CD4-positive, alpha-beta T cell treated with Interleukin-4 for 4 hours (primary cell): ENCODE measurements around the gene ECPAS.
"Not testable (repeated sequence)": the region's sequence is repeated elsewhere in the genome, so short reads cannot be mapped to it uniquely, and the experiment has no call there.

ENCODE experiments used
- DNase-seq: peaks from one replicate; pipeline ENCODE4 v3.0.0-alpha.2; 2020

ECPAS gene, protein sequence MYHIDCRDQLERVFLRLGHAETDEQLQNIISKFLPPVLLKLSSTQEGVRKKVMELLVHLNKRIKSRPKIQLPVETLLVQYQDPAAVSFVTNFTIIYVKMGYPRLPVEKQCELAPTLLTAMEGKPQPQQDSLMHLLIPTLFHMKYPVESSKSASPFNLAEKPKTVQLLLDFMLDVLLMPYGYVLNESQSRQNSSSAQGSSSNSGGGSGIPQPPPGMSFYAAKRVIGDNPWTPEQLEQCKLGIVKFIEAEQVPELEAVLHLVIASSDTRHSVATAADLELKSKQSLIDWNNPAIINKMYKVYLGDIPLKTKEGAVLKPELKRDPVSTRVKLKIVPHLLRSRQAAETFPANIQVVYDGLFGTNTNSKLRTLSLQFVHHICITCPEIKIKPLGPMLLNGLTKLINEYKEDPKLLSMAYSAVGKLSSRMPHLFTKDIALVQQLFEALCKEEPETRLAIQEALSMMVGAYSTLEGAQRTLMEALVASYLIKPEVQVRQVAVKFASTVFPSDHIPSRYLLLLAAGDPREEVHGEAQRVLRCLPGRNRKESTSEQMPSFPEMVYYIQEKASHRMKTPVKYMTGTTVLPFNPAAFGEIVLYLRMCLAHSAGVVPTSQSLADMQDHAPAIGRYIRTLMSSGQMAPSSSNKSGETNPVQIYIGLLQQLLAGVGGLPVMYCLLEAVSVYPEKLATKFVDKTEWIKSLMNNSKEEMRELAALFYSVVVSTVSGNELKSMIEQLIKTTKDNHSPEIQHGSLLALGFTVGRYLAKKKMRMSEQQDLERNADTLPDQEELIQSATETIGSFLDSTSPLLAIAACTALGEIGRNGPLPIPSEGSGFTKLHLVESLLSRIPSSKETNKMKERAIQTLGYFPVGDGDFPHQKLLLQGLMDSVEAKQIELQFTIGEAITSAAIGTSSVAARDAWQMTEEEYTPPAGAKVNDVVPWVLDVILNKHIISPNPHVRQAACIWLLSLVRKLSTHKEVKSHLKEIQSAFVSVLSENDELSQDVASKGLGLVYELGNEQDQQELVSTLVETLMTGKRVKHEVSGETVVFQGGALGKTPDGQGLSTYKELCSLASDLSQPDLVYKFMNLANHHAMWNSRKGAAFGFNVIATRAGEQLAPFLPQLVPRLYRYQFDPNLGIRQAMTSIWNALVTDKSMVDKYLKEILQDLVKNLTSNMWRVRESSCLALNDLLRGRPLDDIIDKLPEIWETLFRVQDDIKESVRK (N-terminal part only)

DNA sequence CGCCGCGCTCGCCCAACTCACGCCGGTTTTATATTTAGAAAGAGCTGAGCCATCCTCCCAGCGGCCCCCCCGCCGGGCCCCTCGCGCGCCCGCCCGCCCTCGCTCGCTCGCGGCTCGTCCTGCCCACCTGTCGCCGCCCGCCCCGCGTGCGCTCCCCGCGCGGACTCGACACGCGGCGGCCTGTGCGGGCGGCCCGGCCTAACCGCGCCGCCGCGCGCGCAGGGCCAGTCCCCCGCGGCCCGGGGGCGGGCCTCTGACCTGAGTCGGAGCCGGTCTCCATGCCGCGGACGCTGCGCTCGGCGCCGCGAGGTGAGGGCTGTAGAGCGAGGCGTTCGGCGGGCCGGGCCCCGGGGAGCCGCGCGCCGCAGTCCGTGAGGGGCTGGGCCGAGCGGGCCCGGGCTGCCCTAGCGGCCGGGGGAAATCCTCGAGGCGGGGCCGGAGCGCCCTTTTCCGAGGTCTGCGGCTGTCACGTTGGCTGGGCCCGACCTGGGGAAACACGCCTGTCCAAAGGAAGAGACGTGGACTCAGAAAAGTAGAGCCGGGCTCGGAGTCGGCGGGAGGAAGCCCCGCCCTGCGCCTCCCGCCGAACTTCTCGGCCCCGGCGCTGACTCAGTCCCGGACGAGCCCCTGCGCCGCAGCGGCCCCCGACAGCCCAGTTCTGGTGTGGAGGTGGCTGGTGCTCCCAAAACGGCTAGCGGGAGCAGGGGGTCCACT is at the start of gene ECPAS:
ECPAS (minus strand) TSS at position 526 of the 714 bp plus-strand sequence. CDS start 11,465 bp downstream, outside the sequence.
- DNase-seq, result peak; percentile 54

DNA sequence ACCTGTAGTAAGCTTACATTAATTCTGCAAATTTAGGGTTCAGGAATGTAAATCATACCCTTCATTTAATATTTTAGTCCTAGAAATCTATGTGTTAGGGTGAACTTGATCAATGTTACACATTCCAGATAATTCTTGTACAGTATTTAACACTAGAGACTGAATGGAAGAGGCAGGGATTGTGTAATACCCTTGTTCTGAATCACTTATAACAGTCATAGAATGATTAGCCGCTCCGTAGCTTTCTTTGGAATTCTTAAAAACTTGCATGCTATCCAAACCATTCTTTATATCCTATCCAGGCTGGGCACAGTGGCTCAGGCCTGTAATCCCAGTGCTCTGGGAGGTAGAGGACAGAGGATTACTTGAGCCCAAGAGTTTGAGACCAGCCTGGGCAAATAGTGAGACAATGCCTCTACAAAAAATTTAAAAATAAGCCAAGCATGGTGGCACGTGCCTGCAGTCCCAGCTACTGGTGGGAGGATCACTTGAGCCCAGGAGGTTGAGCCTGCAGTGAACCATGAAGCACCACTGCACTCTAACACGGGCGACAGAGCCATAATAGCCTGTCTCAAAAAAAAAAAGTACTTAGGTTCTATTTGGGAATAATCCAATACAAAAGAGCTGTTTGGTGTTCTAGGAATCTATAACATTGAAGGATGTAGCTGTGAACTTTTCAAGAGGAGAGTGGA is 49.1 kb upstream of the ECPAS start:
- DNase-seq, result no peak

DNA sequence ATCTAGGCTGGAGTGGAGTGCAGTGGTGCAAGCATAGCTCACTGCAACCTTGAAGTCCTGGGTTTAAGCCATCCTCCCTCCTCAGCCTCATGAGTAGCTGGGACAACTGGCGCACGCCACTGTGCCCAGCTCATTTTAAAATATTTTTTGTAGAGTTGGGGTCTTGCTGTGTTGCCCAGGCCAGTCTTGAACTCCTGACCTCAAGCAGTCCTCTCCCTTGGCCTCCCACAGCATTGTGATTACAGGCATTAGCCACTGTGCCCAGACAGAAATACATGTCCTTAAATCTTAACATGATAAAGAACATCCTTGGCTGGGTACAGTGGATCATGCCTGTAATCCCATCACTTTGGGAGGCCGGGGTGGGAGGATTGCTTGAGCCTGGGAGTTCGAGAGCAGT is 47.5 kb upstream of the ECPAS start:
- no peak for DNase-seq

DNA sequence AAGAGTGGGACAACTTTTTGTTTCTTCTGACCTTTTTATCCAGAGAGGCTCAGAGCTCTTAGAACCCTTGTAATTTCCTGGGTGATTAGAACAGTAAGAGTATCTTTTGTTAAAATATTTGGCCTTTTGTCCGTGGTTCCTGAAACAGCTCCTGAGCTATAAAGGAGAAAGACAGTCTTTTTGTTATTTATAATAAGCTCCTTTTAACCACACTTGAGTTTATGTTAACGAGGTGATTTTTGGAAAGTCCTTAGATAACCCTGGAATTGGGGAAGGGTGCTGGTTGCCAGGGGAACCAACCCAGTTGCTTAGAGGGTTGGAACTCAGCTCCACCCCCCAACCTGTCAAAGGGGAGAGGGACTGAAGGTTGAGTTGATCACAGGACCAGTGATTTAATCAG is 45.6 kb upstream of the ECPAS start:
- no peak for DNase-seq

DNA sequence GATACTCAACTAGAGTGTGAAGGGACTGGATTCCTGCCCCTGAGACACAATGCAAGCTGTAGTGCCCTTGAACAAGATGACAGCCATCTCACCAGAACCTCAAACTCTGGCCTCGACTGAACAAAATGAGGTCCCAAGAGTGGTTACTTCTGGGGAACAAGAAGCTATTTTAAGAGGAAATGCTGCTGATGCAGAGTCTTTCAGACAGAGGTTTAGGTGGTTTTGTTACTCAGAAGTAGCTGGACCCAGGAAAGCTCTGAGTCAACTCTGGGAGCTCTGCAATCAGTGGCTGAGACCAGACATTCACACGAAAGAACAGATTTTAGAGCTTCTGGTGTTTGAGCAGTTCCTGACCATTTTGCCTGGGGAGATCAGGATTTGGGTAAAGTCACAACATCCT is 43.2 kb upstream of the ECPAS start:
- DNase-seq, result peak; percentile 3

DNA sequence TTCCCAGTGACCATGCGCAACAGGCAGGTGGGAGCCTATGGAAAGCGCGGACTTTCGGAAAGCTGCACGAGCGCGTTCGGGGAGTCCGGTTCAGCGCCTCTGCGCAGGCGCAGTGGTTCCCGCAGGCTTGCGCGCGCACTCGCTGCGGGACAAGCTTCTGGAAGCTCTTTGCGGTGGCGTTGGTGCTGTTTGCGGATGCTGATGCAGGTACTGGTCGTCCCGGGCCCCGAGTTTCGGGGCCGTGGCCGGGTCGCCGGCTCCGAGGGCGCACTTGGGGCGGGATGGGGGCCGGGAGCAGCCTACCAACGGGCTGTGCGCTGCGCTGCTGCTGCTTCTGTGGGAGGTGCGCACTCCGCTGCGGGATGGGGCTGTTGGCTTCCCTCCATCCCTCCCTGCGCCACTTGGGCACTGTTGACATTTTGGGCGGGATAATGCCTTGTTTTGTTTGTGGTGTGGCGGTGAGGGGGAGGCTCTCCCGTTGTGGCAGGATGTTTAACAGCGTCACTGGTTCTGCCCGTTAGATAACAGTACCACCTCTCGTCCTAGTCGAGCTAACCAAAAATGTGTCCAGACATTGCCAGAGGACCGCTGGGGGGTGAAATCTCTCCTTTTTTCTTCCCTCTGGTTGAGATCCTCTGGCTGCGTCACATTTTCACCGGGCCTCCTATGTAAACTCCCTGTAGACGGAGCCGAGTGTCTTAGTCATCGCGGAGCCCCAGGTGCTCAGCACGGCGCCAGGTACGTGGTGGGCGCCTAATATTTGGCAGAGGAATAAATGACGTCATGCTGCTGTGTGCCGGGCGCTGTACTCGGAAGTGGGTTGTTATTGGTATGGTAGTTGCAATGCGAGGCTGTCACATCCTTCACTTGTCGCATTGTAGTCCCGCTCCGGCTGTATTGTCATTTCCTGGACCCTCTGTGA is 41.1 kb upstream of the ECPAS start, which contains the start of gene ZNF483:
ZNF483 (plus strand) TSS at position 124 of the 922 bp plus-strand sequence. CDS start 2,217 bp downstream, outside the sequence.
- peak; percentile 78 for DNase-seq

DNA sequence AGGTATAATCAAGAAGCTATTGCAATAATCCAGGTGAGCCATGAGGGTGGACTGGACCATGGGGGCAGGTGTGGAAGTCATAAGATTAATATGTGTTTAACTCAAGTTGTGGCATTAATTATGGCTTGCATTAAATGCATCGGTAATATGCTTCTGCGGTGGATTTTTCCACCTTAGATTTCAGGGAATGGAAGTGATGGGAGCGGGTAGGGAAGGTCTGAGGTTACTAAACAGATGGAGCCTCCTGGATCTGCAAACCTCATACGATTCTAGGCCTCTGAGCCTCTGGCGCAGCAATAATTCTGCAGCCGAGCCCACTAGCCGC is 40.5 kb upstream of the ECPAS start:
- no peak for DNase-seq

DNA sequence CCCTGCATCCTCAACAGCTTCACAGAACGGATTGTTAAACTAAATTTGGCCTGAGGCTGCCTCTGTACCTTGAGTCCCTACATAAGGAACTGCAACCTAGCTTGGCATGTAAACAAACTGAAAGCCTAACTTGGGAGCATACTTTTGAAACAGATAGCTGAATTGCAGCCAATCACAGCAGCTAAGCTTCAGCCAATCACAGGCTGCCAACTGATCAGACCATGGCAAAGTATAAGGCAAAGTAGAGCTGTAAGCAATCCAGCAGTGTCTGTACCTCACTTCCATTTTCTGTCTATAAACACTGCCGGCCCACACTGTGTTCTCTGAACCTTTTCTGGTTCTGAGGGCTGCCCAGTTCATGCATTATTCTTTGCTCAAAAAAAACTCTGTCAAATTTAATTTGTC is 31.9 kb upstream of the ECPAS start:
- no peak for DNase-seq

DNA sequence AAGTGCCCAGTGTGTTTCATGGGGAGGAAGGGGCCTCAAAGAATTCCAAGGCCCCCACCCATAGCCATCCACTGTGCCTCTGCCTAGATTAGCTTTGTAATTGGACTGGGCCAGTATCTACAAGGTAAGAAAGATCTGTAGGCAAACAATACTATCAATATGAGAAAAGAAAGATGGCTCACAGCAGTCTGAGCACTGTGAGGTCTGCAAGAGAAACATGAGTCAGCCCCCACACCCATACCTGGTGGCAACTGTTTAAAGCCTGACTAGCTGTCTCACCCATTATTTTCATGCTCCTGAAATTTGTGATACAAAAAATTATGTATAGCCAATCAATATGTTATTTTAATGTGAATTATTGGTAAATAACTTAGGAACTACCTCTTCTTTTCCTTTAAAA is 30.8 kb upstream of the ECPAS start:
- no peak for DNase-seq

DNA sequence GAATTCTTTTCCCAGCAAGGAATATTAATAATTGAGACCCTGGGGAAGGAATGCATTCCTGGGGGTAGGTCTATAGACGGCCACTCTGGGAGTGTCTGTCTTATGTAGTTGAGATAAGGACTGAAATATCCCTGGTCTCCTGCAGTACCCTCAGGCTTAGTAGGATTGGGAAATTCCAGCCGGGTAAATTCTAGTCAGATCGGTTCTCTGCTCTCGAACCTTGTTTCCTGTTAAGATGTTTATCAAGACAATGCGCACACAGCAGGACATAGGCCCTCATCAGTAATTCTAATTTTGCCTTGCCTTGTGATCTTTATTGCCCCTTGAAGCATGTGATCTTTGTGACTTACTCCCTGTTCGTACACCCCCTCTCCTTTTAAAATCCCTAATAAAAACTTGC is 27.4 kb upstream of the ECPAS start:
- DNase-seq, result not testable (repeated sequence)

DNA sequence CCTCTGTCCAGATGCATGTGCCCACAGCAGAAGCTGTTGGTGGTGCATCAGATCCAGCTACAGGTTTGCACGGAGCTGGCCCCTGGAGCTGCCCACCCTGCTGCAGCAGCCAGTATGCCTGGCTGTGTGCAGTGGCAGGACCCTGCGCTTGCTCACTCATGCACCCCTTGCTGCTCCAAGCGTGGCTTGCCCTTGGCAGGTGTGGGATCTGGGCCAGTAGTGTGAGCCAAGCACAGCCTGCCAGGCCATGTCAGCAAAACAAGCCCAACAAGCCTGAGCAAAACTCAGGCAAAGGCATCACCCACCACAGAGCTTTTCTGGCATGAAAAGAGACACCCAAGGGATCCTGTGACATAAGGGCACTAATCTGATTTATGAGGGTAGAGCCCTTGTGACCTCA is 18.3 kb upstream of the ECPAS start:
- DNase-seq, result no peak

DNA sequence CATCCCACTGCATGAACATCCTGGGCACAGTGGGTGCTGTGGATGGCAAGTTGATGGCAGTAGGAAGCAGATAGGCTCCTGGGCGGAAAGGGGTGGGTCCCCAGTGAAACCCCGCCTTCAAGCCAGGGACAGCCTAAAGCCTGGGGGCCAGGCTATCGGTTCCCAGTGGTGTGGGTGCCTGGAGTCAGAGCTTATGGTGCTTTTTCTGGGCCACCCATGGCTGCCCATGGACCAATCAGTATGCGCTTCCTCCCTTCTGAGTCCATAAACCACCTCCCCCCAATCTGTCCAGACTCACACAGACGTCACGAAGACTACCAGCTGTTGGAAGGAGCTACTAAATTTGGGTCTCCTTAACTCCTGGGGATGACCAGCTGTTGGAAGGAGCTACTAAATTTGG is 17.5 kb upstream of the ECPAS start:
- DNase-seq, result no peak

DNA sequence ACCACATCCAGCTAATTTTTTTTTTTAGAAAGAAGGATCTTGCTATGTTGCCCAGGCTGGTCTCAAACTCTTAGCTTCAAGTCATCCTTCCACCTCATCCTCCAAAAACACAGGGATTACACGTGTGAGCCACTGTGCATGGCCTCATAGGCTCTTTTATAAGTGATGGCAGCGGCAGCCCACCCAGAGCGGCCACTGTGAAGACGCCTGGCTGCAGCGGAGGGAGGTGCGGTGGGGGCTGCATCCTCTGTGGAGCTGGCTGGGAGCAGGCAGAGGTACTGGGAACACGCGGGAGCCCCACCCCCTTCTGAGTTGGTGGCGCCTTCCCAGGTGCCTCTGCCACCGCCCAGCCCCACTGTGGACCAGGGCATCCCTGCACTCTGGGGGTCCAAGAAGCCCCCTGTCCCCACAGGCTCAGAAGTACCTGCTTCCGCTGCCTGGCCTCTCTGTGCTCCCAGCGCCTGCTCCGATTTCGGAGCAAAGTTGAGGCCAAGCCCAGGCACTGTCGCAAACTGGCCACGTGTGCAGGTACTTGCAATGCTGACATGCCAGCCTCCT is 16.9 kb upstream of the ECPAS start:
- no peak for DNase-seq

DNA sequence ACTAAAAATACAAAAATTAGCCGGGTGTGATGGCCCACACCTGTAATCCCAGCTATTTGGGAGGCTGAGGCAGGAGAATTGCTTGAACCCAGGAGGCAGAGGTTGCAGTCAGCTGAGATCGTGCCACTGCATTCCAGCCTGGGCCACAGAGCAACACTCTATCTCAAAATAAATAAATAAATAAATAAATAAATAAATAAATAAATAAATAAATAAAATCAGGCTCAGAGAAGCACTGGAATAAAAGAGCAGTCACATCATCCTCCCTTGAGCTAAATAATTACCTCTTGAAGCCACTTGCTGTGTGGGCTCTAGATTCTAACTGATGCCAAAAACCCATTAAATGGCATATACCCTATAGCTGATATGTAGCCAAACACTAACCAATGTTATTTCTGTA is 13.0 kb upstream of the ECPAS start:
- DNase-seq, result not testable (repeated sequence)

DNA sequence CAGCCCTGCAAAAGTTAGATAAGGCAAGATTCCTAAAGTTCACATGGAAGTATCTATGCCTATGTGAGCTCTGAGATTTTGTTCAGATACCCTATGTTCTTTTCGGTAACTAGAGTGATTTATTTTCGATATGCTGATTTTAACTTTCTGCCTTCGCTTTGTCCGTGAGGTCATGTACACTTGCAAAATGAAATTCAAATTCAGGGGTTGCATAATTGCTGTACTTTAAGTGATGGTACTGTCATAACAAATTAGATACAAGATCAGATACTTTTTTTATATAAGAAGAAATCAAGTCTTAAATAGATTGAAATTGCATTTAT is 350 bp upstream of the ECPAS start:
- DNase-seq, result peak; percentile 5

DNA sequence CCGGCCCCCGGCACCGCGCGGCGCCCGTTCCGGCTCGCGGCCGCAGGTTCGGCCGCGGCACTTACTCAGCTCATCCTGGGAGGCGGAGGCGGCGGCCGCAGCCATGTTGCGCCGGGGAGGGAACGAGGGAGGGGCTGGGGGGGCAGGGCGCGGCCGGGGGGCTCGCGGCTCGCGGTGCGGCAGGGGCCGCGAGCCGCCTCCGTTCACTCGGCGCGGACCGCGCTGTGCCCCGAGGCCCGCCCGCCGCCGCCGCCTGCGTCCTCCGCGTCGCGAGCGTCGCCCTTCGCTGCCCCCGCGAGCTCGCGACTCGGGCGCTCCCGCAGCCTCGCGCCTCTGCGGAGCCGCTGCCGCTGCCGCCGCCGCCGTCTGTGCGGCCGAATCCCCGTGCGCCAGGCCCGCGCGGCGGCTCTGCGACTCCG is 735 bp downstream of the ECPAS start:
- peak; percentile 48 for DNase-seq

DNA sequence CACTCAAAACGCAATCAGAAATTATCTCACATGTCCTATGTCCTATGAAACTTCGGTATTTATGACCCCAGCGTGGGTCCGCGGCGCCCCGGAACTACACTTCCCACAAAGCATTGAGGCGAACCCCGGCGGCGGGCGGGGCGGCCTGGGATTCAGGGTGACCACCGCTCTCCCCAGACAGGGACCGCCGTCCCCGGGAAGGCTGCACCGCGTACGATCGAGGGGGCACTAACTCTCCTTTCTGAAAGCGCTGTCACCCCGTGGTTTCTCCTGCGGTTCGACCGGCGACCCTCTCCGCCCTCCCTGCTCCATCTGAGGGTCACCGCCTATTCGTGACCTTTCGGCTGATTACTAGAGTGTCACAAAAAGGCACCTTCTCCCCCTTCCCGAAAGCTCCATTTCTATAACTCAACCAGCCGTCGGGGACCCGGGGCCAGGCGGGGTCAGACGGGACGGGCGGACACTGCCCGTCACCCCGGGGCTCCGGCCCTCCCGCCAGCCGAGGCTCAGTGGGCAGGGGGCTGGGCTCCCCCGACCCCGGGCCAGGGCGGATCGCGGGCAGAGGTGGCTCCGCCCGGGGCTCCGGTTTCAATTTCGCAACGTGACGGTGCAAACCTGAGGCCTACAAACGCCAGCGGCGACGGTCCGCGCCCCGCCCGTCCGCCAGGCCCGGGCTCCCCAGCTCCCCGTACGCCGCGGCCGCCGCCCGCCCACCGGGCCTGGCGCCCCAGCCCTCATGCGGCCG is 1.3 kb downstream of the ECPAS start:
- peak; percentile 52 for DNase-seq

DNA sequence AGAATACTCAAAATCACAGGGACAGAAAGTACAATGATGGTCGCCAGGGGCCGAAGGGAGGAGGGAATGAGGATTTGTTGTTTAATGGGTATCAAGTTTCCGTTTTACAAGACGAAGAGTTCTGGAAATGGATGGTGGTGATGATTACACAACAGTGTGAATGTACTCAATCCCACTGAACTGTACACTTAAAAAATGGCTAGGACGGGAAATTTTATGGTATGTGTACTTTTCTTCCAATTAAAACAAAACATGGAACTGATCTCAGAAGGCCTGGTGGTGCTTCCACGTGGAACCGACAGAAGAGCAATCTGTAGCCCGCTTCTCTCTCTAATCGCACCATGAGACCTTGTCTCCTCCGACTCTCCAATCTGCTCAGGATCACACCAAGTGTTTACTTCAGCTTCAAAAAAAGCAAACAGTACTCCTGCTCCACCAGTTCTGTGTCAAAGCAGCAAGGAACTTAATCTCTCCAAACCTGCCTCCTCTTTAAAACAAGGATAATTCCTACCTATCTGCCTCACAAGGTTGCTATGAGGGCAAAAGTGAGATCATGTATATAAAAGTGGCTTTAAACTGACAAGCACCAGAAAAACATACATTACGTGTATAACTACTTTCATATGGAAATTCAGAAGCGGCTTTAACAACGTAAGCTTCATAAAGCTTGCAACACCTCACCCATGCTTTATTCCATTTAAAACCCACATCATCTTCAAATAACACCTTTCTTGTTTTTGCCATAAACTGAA is 2.1 kb downstream of the ECPAS start:
- DNase-seq, result no peak

DNA sequence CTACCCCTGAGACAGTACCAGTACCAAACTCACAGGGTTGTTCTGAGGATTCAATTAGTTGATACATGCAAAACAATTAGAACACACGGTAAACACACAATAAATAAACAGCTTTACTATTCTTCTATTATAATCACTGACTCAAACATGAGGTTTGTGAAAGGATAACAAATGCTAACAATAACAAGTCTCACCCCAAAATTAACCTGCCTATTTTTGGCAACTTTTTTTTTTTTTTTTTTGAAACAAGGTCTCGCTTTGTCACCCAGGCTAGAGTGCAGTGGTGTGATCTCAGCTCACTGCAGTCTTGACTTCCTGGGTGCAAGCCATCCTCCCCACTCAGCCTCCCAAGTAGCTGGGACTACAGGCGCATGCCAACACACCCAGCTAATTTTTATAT is 6.5 kb downstream of the ECPAS start:
- no peak for DNase-seq
